Measurements from ENCODE around the gene RPE. TPM values are rescaled to one million over a fixed set of nuclear protein-coding genes. Genes with fewer than 3 reads are reported as not detected.

RPE gene
- total RNA-seq, 1 experiment from 2014 or later = 94.9 TPM

GRCh38 chr2:210038078-210038477 is 35.6 kb downstream of the RPE start:
- no peak overlapping the region for H3K27ac Mint-ChIP-seq (ENCODE audit: unreplicated experiment)
- H3K4me3 Mint-ChIP-seq (ENCODE audit: low read depth, unreplicated experiment) = no peak overlapping the region
- TF ChIP-seq CTCF (IDR thresholded peaks at IDR 0.05; ENCODE audit: unreplicated experiment) = no peak
- no peaks in the 10 kb centered on the region for H3K9me3 Mint-ChIP-seq (ENCODE audit: low read depth, unreplicated experiment)
- CTCF ChIA-PET = no interaction called here
- intact Hi-C loops (cut with micrococcal nuclease; ENCODE audit: unreplicated experiment) = no loop called here
- peaks cover 9% of the 10 kb centered on the region for H3K36me3 Mint-ChIP-seq (ENCODE audit: insufficient read depth, unreplicated experiment)
- H3K27me3 Mint-ChIP-seq (ENCODE audit: unreplicated experiment) = no peaks in the 10 kb centered on the region
- no peak for DNase-seq
- H3K4me1 Mint-ChIP-seq (ENCODE audit: low read depth, unreplicated experiment) = no peaks in the 10 kb centered on the region
- BruUV-seq (replicated peaks) = no TSS peak

GRCh38 chr2:210046851-210047500 is 44.5 kb downstream of the RPE start:
- no TSS peak for BruUV-seq (replicated peaks)
- H3K9me3 Mint-ChIP-seq (ENCODE audit: low read depth, unreplicated experiment) = no peaks in the 10 kb centered on the region
- intact Hi-C loops (cut with micrococcal nuclease; ENCODE audit: unreplicated experiment) = no loop called here
- no peak for DNase-seq
- no peaks in the 10 kb centered on the region for H3K27me3 Mint-ChIP-seq (ENCODE audit: unreplicated experiment)
- H3K4me3 Mint-ChIP-seq (ENCODE audit: low read depth, unreplicated experiment) = no peak overlapping the region
- CTCF ChIA-PET = no interaction called here
- TF ChIP-seq CTCF (IDR thresholded peaks at IDR 0.05; ENCODE audit: unreplicated experiment) = no peak
- no peak overlapping the region for H3K27ac Mint-ChIP-seq (ENCODE audit: unreplicated experiment)
- H3K4me1 Mint-ChIP-seq (ENCODE audit: low read depth, unreplicated experiment) = no peaks in the 10 kb centered on the region
- H3K36me3 Mint-ChIP-seq (ENCODE audit: insufficient read depth, unreplicated experiment) = peaks cover 9% of the 10 kb centered on the region

GRCh38 chr2:210049831-210050230 is 47.4 kb downstream of the RPE start:
- no peak for DNase-seq
- no peaks in the 10 kb centered on the region for H3K4me1 Mint-ChIP-seq (ENCODE audit: low read depth, unreplicated experiment)
- H3K27ac Mint-ChIP-seq (ENCODE audit: unreplicated experiment) = no peak overlapping the region
- intact Hi-C loops (cut with micrococcal nuclease; ENCODE audit: unreplicated experiment) = no loop called here
- no peak for TF ChIP-seq CTCF (IDR thresholded peaks at IDR 0.05; ENCODE audit: unreplicated experiment)
- H3K36me3 Mint-ChIP-seq (ENCODE audit: insufficient read depth, unreplicated experiment) = peaks cover 20% of the 10 kb centered on the region
- no peak overlapping the region for H3K4me3 Mint-ChIP-seq (ENCODE audit: low read depth, unreplicated experiment)
- no TSS peak for BruUV-seq (replicated peaks)
- H3K9me3 Mint-ChIP-seq (ENCODE audit: low read depth, unreplicated experiment) = peaks cover 3% of the 10 kb centered on the region
- H3K27me3 Mint-ChIP-seq (ENCODE audit: unreplicated experiment) = no peaks in the 10 kb centered on the region
- CTCF ChIA-PET = no interaction called here

GRCh38 chr2:210050885-210051284 is 48.4 kb downstream of the RPE start:
- DNase-seq = no peak
- BruUV-seq (replicated peaks) = no TSS peak
- H3K4me3 Mint-ChIP-seq (ENCODE audit: low read depth, unreplicated experiment) = no peak overlapping the region
- no peak overlapping the region for H3K27ac Mint-ChIP-seq (ENCODE audit: unreplicated experiment)
- TF ChIP-seq CTCF (IDR thresholded peaks at IDR 0.05; ENCODE audit: unreplicated experiment) = no peak
- peaks cover 30% of the 10 kb centered on the region for H3K36me3 Mint-ChIP-seq (ENCODE audit: insufficient read depth, unreplicated experiment)
- intact Hi-C loops (cut with micrococcal nuclease; ENCODE audit: unreplicated experiment) = no loop called here
- CTCF ChIA-PET = no interaction called here
- H3K9me3 Mint-ChIP-seq (ENCODE audit: low read depth, unreplicated experiment) = peaks cover 3% of the 10 kb centered on the region
- H3K4me1 Mint-ChIP-seq (ENCODE audit: low read depth, unreplicated experiment) = no peaks in the 10 kb centered on the region
- no peaks in the 10 kb centered on the region for H3K27me3 Mint-ChIP-seq (ENCODE audit: unreplicated experiment)

Measured in Calu3 (cell line).